GM12878 (cell line): Measurements from ENCODE around the gene FAXC. TPM values are rescaled to one million over a fixed set of nuclear protein-coding genes. Genes with fewer than 3 reads are reported as not detected.

Source experiments
- ATAC-seq: fragments of 200-7000 bp; cut with Tn5 transposase; 3 replicates; pipeline ENCODE4 v1.9.1; 2020; ENCODE audit warnings: mild to moderate bottlenecking, moderate library complexity
- BruUV-seq: library from RNA; stranded (reverse); fragments of 400-500 nt; replicated peaks from 2 replicates; lab custom pipeline; 2021; lab: Mats Ljungman, UMichigan
- CTCF ChIA-PET: fragments of 300-600 bp; sonication (Branson Sonifier 250); formaldehyde crosslinking; extraction: SDS; loops from one replicate; lab custom pipeline; 2021; ENCODE audit warnings: inconsistent platforms; lab: Yijun Ruan, JAX
- POLR2A ChIA-PET: fragments of 350-600 bp; formaldehyde crosslinking; extraction: SDS; loops from one replicate; lab custom pipeline; 2021; ENCODE audit warnings: inconsistent platforms; lab: Charles Lee
- RAD21 ChIA-PET: fragments of 300-600 bp; sonication (Branson Sonifier 250); formaldehyde crosslinking; loops from one replicate; lab custom pipeline; 2023; ENCODE audit warnings: antibody characterized with exemption; ENCODE audit not compliant: unreplicated experiment; lab: Charles Lee
- SMC1A ChIA-PET: fragments of 300-600 bp; sonication (Branson Sonifier 250); formaldehyde crosslinking; loops from one replicate; lab custom pipeline; 2023; ENCODE audit not compliant: unreplicated experiment, uncharacterized antibody; lab: Charles Lee
- DNase-seq: peaks from one replicate; pipeline ENCODE4 v3.0.0-alpha.2; 2011; ENCODE audit warnings: low read depth, low spot score
- FAIRE-seq: peaks from 3 replicates; lab custom pipeline; 2011; peaks lifted over from hg19 to GRCh38; lab: Jason Lieb, UNC
- H2AFZ ChIP-seq: 2 replicates; pipeline ENCODE4 v1.6.0; 2011; ENCODE audit warnings: low read depth, low read length, control low read depth; ENCODE audit not compliant: control insufficient read depth
- H3K27ac ChIP-seq: 2 replicates; pipeline ENCODE4 v1.5.1; 2011; ENCODE audit warnings: control low read depth; ENCODE audit not compliant: control insufficient read depth, insufficient read depth
- H3K27me3 ChIP-seq, 2 experiments: replicated peaks in 1 of 2; 2 replicates each; pipeline versions ENCODE4 v1.6.0 to v1.6.1; 2011; ENCODE audit warnings: low read length in 1 of 2; ENCODE audit not compliant: control insufficient read depth in 2 of 2, insufficient read depth in 2 of 2
- H3K36me3 ChIP-seq, 2 experiments: 2 replicates each; pipeline ENCODE4 v1.5.1; 2011; ENCODE audit warnings: low read length in 1 of 2; ENCODE audit not compliant: control insufficient read depth in 2 of 2, insufficient read depth in 2 of 2
- H3K4me1 ChIP-seq: 2 replicates; pipeline ENCODE4 v1.6.1; 2011; ENCODE audit warnings: mild to moderate bottlenecking, low read length, moderate library complexity, mixed read lengths; ENCODE audit not compliant: control insufficient read depth, insufficient read depth
- H3K4me2 ChIP-seq: 2 replicates; pipeline ENCODE4 v1.6.0; 2011; ENCODE audit warnings: control low read depth; ENCODE audit not compliant: control insufficient read depth, insufficient read depth
- H3K4me3 ChIP-seq: fragments of 200-600 bp; sonication (generic); 2 replicates; pipeline ENCODE4 v1.5.1; 2016
- H3K79me2 ChIP-seq: 2 replicates; pipeline ENCODE4 v1.6.0; 2011; ENCODE audit warnings: low read length; ENCODE audit not compliant: control insufficient read depth, insufficient read depth
- H3K9ac ChIP-seq: 2 replicates; pipeline ENCODE4 v1.8.0; 2011; ENCODE audit warnings: low read length, control low read depth, mixed read lengths; ENCODE audit not compliant: control insufficient read depth, insufficient read depth
- H3K9me3 ChIP-seq: replicated peaks from 3 replicates; pipeline ENCODE4 v1.5.1; 2011; ENCODE audit warnings: mild to moderate bottlenecking, low read length; ENCODE audit not compliant: control insufficient read depth, insufficient read depth
- H4K20me1 ChIP-seq: 2 replicates; pipeline ENCODE4 v1.6.0; 2011; ENCODE audit not compliant: control insufficient read depth, insufficient read depth
- HDAC2 ChIP-seq: fragments of 200-600 bp; sonication (generic); IDR thresholded peaks from 2 replicates; pipeline ENCODE4 v1.6.1; 2017
- NBN ChIP-seq: fragments of 450-650 bp; IDR thresholded peaks from 2 replicates; pipeline ENCODE4 v1.6.1; 2016
- NKRF ChIP-seq: fragments of 450-650 bp; conservative IDR thresholded peaks from 2 replicates; pipeline ENCODE4 v1.6.1; 2017; ENCODE audit warnings: mild to moderate bottlenecking, moderate library complexity
- PML ChIP-seq: IDR thresholded peaks from 2 replicates; pipeline ENCODE4 v1.6.1; 2012; ENCODE audit warnings: low read length, inconsistent platforms
- SIN3A ChIP-seq: IDR thresholded peaks from 2 replicates; pipeline ENCODE4 v1.6.1; 2012; ENCODE audit warnings: low read depth, low read length, improper control_type of control experiment
- SPI1 ChIP-seq: IDR thresholded peaks from 2 replicates; pipeline ENCODE4 v1.6.1; 2011; ENCODE audit warnings: low read depth, mild to moderate bottlenecking, low read length, moderate library complexity, borderline replicate concordance; ENCODE audit not compliant: insufficient read depth
- SUPT20H ChIP-seq: IDR thresholded peaks from 2 replicates; pipeline ENCODE4 v1.6.1; 2011; ENCODE audit warnings: low read depth, mild to moderate bottlenecking, low read length, moderate library complexity, borderline replicate concordance; ENCODE audit not compliant: control insufficient read depth
- USF1 ChIP-seq: IDR thresholded peaks from 2 replicates; pipeline ENCODE4 v1.6.1; 2011; ENCODE audit warnings: borderline replicate concordance, low read depth, mild to moderate bottlenecking, moderate library complexity, mixed read lengths, low read length; ENCODE audit not compliant: insufficient read depth; ENCODE audit errors: extremely low read length
- WGBS: methylation state at CpG from one replicate; pipeline ENCODE4 v1.1.6; 2016; ENCODE audit warnings: low lambda C conversion rate; ENCODE audit not compliant: insufficient replicate concordance, insufficient coverage; ENCODE audit errors: missing lambda C conversion rate; 5-methylcytosine and 5-hydroxymethylcytosine counted together
- in situ Hi-C: fragments of 300-500 bp; cut with MboI; formaldehyde crosslinking; loops from 9 replicates; pipeline ENCODE4 v1.14.3; 2018; ENCODE audit warnings: mixed read lengths
- intact Hi-C: fragments of 100-400 bp; cut with micrococcal nuclease; formaldehyde crosslinking; loops from one replicate; pipeline ENCODE4 v1.14.2; 2022; ENCODE audit not compliant: unreplicated experiment
- polyA plus RNA-seq, 11 experiments: library from polyadenylated mRNA; depleted of rRNA in 4 of 11; unstranded in 6 of 11; stranded (reverse) in 5 of 11; fragments of >200 nt; fragmentation: Nextera tagmentation in 4 of 11; fragmentation: Illumina TruSeq in 1 of 11; extraction: Ambion mirVana in 4 of 11; extraction: Trizol in 1 of 11; gene quantifications; 1 replicate in 1 of 11; 2 replicates in 10 of 11; pipeline versions ENCODE4 v1.2.1 to v1.2.3, GENCODE V29; 2011 to 2016; ENCODE audit warnings: inconsistent platforms in 2 of 11, missing spikeins in 2 of 11, low read depth in 1 of 11
- total RNA-seq, 4 experiments: library from RNA; depleted of rRNA in 3 of 4; stranded (reverse); fragments of >200 nt in 3 of 4; fragmentation: Illumina TruSeq in 1 of 4; extraction: Trizol in 1 of 4; gene quantifications; 2 replicates each; pipeline versions ENCODE4 v1.2.1 to v1.2.3, GENCODE V29; 2013 to 2021
- TF ChIP-seq, protein P1 (sequence below): fragments of 450-650 bp; IDR thresholded peaks from 2 replicates; pipeline ENCODE4 v1.6.1; 2017; ENCODE audit warnings: mild to moderate bottlenecking
- TF ChIP-seq, protein P2 (sequence below): IDR thresholded peaks from 2 replicates; pipeline ENCODE4 v1.6.1; 2011; ENCODE audit warnings: borderline replicate concordance, low read depth, mild to moderate bottlenecking, moderate library complexity, low read length; ENCODE audit not compliant: insufficient read depth, poor library complexity, severe bottlenecking

FAXC gene
- total and polyA plus RNA-seq, 10 of the 15 experiments (the other 5 are each of a cell fraction or from before 2014, with no cell fraction given) = not detected

DNA sequence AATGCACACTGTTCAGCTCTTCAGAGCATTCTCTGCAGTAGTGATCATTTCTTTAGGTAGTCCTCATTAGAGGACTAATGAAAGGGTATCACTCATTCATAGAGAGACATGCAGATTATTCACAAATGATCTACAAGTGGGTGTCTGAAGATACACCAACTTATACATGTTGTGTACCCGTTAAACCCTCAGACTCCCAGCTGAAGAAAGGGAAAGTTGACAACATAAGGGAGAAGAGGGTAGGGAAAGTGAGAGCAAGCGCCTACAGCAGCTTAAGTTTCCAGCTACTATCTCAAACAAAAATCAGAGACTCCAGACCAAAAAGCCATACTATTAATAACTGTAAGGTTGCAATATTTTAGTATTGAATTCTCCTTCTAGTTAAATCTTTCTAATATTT, 37.1 kb downstream of the FAXC start:
- no peak overlapping the region for H3K4me3 ChIP-seq
- no peak for DNase-seq
- POLR2A ChIA-PET = no interaction called here
- H3K4me2 ChIP-seq = no peak overlapping the region
- peaks cover under 1 to 3% of the 10 kb centered on the region in 2 experiments; a peak in 3 of 4 replicates for H3K27me3 ChIP-seq
- no peaks in the 10 kb centered on the region for H4K20me1 ChIP-seq
- no peaks in the 10 kb centered on the region for H3K79me2 ChIP-seq
- no peaks in the 10 kb centered on the region for H3K36me3 ChIP-seq
- CTCF ChIA-PET = interaction anchor here (1.5 to 1.7 kb wide), 2 partner anchors 14 to 70 kb away, joined by 3 read pairs; no protein-coding TSS in a partner anchor
- H3K9me3 ChIP-seq = no peaks in the 10 kb centered on the region
- TF ChIP-seq, protein P1, sequence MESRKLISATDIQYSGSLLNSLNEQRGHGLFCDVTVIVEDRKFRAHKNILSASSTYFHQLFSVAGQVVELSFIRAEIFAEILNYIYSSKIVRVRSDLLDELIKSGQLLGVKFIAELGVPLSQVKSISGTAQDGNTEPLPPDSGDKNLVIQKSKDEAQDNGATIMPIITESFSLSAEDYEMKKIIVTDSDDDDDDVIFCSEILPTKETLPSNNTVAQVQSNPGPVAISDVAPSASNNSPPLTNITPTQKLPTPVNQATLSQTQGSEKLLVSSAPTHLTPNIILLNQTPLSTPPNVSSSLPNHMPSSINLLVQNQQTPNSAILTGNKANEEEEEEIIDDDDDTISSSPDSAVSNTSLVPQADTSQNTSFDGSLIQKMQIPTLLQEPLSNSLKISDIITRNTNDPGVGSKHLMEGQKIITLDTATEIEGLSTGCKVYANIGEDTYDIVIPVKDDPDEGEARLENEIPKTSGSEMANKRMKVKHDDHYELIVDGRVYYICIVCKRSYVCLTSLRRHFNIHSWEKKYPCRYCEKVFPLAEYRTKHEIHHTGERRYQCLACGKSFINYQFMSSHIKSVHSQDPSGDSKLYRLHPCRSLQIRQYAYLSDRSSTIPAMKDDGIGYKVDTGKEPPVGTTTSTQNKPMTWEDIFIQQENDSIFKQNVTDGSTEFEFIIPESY = no peak
- TF ChIP-seq HDAC2 (no peak), SIN3A (no peak), SUPT20H (no peak)
- no TSS peak for BruUV-seq
- intact Hi-C loops (no loop called here), in situ Hi-C loops (no loop called here)
- RAD21 ChIA-PET = interaction anchor here (1.1 kb wide), 1 partner anchor 18 kb away, joined by 3 read pairs; no protein-coding TSS in a partner anchor
- FAIRE-seq = no peak
- H3K9ac ChIP-seq = no peak overlapping the region
- no peak for ATAC-seq
- H3K4me1 ChIP-seq = no peaks in the 10 kb centered on the region
- H2AFZ ChIP-seq = no peak overlapping the region
- SMC1A ChIA-PET = interaction anchor here (1.0 to 2.1 kb wide), 2 partner anchors 11 to 13 kb away, joined by 3 to 6 read pairs; no protein-coding TSS in a partner anchor
- no peak overlapping the region for H3K27ac ChIP-seq
- 10% methylated on average over 2 of the region's 2 CpGs for WGBS

DNA sequence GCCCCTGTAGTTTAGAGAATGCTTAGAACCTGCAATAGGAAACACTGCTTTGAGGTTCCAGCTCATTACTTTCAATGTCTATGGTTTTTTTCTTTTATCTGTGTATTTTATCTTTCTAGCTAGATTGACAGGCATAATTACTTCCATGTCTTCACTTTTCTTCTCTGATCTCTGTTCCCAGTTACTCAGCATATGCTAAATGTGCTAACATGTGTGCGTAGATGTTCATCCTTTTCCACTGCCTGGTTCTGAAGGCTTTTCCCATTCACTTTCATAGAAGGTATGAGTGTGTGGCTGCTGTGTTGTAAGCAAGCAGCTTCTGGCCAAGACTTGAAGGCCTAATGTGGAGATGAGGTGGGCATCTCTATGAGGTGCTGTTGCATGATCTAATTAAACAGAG, 38.9 kb downstream of the FAXC start:
- Histone ChIP-seq H3K36me3 (no peaks in the 10 kb centered on the region), H3K27ac (no peak overlapping the region), H3K4me2 (no peak overlapping the region), H3K4me1 (no peaks in the 10 kb centered on the region), H2AFZ (no peak overlapping the region), H3K9ac (no peak overlapping the region), H3K4me3 (no peak overlapping the region), H3K79me2 (no peaks in the 10 kb centered on the region), H3K27me3 (peaks cover 1 to 5% of the 10 kb centered on the region in 2 experiments; a peak in 3 of 4 replicates), H4K20me1 (no peaks in the 10 kb centered on the region), H3K9me3 (no peaks in the 10 kb centered on the region)
- POLR2A ChIA-PET = interaction anchor here (0.6 kb wide), 1 partner anchor 96 kb away, joined by 4 read pairs; no protein-coding TSS in a partner anchor
- BruUV-seq = no TSS peak
- intact Hi-C loops = no loop called here
- SMC1A ChIA-PET = no interaction called here
- CTCF ChIA-PET = no interaction called here
- in situ Hi-C loops = no loop called here
- no peak for ATAC-seq
- RAD21 ChIA-PET = no interaction called here
- WGBS = 93% methylated on average over 1 of the region's 1 CpG
- no peak for DNase-seq
- FAIRE-seq = no peak
- TF ChIP-seq USF1 (no peak), NKRF (no peak), PML (no peak), SPI1 (no peak), NBN (no peak)
- TF ChIP-seq, protein P2, sequence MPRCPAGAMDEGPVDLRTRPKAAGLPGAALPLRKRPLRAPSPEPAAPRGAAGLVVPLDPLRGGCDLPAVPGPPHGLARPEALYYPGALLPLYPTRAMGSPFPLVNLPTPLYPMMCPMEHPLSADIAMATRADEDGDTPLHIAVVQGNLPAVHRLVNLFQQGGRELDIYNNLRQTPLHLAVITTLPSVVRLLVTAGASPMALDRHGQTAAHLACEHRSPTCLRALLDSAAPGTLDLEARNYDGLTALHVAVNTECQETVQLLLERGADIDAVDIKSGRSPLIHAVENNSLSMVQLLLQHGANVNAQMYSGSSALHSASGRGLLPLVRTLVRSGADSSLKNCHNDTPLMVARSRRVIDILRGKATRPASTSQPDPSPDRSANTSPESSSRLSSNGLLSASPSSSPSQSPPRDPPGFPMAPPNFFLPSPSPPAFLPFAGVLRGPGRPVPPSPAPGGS = no peak
